ENCODE results near the gene ZNF337. TPM values are rescaled to one million over a fixed set of nuclear protein-coding genes. Genes with fewer than 3 reads are reported as not detected.

Gene ZNF337
- total RNA-seq, 2 donors from 2014 or later, result 10.2 to 13.7 TPM

DNA sequence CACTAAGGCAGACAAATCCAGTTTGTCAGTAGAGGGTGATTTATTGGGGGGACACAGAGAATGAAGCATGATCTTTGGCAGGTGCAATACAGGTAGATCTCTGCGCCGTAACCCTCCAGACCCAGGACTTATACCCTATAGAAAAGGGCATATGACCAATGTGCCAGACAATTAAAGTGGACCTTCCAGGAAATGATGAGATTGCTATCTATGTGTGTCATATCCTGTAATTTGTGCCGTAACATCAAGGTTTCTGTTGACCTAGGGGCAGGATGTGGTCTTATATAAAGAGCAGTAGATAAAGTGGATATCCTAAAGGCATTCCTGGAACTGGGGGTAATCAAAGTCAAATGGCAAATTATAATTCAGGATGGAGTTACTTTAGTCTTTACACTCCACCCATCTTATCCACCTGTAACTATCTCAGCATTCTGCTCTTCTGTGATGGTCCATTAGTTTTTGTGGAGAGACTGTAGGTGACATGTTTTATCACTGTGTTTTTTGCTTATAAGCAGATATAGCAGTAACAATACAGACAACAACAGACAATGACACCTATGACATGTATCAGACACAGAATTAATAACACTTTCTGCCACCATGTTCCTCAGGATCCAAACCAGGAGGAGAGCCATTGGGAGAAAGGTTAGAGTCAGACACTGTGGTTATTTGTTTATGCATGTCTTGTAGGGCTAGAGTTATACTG is 43.1 kb upstream of the ZNF337 start:
- H3K27me3 ChIP-seq, result no peaks in the 10 kb centered on the region
- intact Hi-C loops (cut with DNase I), result no loop called here
- TF ChIP-seq, protein P1, sequence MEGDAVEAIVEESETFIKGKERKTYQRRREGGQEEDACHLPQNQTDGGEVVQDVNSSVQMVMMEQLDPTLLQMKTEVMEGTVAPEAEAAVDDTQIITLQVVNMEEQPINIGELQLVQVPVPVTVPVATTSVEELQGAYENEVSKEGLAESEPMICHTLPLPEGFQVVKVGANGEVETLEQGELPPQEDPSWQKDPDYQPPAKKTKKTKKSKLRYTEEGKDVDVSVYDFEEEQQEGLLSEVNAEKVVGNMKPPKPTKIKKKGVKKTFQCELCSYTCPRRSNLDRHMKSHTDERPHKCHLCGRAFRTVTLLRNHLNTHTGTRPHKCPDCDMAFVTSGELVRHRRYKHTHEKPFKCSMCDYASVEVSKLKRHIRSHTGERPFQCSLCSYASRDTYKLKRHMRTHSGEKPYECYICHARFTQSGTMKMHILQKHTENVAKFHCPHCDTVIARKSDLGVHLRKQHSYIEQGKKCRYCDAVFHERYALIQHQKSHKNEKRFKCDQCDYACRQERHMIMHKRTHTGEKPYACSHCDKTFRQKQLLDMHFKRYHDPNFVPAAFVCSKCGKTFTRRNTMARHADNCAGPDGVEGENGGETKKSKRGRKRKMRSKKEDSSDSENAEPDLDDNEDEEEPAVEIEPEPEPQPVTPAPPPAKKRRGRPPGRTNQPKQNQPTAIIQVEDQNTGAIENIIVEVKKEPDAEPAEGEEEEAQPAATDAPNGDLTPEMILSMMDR (IDR thresholded peaks at IDR 0.05), result no peak
- TF ChIP-seq POLR2A (IDR thresholded peaks at IDR 0.05), result no peak
- no peak overlapping the region for H3K27ac ChIP-seq
- ATAC-seq, result no peak
- H3K36me3 ChIP-seq (replicated peaks in 1 of 2; ENCODE audit: insufficient read depth in 1 of 2, low read depth in 2 of 2), result no peaks in the 10 kb centered on the region
- 91 to 95% methylated on average over 3 of the region's 3 CpGs for WGBS, 2 donors
- H3K9me3 ChIP-seq, result no peaks in the 10 kb centered on the region
- DNase-seq, result no peak
- H3K4me1 ChIP-seq, result no peaks in the 10 kb centered on the region
- no peak overlapping the region for H3K4me3 ChIP-seq

DNA sequence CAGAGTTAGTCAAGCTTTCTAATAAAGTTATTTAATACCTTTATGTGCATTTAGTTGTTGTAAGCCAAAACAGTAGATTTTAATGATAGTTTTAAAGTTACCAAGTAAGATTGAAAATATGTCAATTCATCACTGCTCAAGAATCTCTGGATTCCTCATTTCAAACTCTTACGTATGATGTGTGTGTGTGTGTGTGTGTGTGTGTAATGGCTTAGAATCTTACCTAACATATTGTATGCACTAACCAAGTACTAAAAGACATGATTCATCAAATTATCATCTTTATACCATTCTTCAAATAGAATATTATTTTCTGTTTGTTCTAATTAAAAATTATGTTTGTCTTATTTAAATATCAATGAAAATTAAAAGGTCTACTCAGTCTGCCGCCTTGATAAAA is 41.5 kb upstream of the ZNF337 start:
- Histone ChIP-seq H3K27me3 (no peaks in the 10 kb centered on the region), H3K9me3 (no peaks in the 10 kb centered on the region), H3K4me3 (no peak overlapping the region), H3K4me1 (no peaks in the 10 kb centered on the region), H3K27ac (no peak overlapping the region), H3K36me3 (replicated peaks in 1 of 2; ENCODE audit: insufficient read depth in 1 of 2, low read depth in 2 of 2) (no peaks in the 10 kb centered on the region)
- ATAC-seq, result no peak
- no peak for TF ChIP-seq POLR2A (IDR thresholded peaks at IDR 0.05)
- TF ChIP-seq, protein P1 (IDR thresholded peaks at IDR 0.05), result no peak
- intact Hi-C loops (cut with DNase I), result no loop called here
- WGBS, 2 donors, result 95 to 97% methylated on average over 2 of the region's 2 CpGs
- no peak for DNase-seq

DNA sequence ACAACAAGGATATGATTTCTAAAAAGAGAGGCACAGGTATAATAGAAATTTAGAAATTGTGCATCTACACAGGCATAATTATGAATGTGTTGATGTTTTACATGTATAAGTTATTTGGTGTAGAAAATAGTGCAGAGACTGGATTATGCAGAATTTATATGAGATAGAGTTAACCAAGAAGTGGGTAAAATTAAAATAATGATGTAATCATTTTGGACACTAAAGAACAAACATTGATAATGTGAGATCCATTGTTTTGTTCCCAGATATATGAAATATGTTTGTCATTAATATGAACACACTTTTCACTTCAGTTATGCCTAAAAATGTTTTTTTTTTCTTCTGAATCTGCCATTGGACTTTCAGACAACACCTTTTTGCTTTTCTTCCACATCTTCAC is 37.2 kb upstream of the ZNF337 start:
- Histone ChIP-seq H3K36me3 (replicated peaks in 1 of 2; ENCODE audit: insufficient read depth in 1 of 2, low read depth in 2 of 2) (no peaks in the 10 kb centered on the region), H3K27me3 (no peaks in the 10 kb centered on the region), H3K4me3 (no peak overlapping the region), H3K4me1 (no peaks in the 10 kb centered on the region), H3K27ac (no peak overlapping the region), H3K9me3 (no peaks in the 10 kb centered on the region)
- no peak for DNase-seq
- intact Hi-C loops (cut with DNase I), result no loop called here
- no peak for ATAC-seq
- no peak for TF ChIP-seq POLR2A (IDR thresholded peaks at IDR 0.05)
- TF ChIP-seq, protein P1 (IDR thresholded peaks at IDR 0.05), result no peak

DNA sequence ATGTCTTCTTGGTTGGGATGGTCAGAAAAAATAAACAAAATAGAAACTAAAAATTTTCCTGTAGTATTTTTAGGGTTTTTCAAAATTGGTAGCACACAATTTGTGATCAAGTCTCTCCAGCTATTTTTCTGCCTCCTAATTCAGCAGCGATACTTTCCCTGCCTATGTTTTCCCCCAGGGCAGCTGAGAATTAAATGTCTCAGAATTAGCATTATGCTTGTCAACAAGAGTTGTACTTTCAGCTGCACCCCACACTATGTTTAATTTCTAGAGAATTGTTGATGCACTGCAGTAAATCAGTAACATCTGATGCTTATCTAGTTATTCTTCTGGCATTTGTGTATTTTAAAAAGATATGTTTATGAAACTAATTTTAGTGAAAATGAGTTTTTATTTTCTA is 34.2 kb upstream of the ZNF337 start:
- no peak for ATAC-seq
- Histone ChIP-seq H3K27ac (no peak overlapping the region), H3K4me3 (no peak overlapping the region), H3K27me3 (no peaks in the 10 kb centered on the region), H3K4me1 (no peaks in the 10 kb centered on the region), H3K36me3 (replicated peaks in 1 of 2; ENCODE audit: insufficient read depth in 1 of 2, low read depth in 2 of 2) (no peaks in the 10 kb centered on the region), H3K9me3 (no peaks in the 10 kb centered on the region)
- TF ChIP-seq, protein P1 (IDR thresholded peaks at IDR 0.05), result no peak
- no peak for TF ChIP-seq POLR2A (IDR thresholded peaks at IDR 0.05)
- WGBS, 2 donors, result 91 to 94% methylated on average over 1 of the region's 1 CpG
- intact Hi-C loops (cut with DNase I), result no loop called here
- DNase-seq, result no peak

DNA sequence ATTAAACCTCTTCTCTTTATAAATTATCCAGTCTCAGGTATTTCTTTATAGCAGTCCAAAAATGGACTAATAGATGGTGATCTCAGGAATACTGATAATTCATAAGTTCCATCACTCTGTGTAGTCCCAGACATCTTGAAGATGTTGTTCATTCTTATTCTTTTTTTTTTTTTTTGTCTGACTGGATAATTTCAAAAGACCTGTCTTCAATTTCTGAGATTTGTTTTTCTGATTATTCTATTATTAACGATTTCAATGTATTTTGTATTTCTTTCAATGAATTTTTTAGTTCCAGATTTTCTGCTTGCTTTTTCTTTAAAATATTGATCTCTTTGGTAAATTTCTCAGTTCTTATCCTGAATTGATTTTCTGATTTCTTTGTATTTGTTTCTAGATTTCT is 29.7 kb upstream of the ZNF337 start:
- intact Hi-C loops (cut with DNase I), result no loop called here
- H3K4me3 ChIP-seq, result no peak overlapping the region

More for the DNA sequence above, 29.7 kb upstream of the ZNF337 start:
- Histone ChIP-seq H3K9me3 (peaks cover 0 to 5% (median 2%) of the 10 kb centered on the region in 3 donors), H3K4me1 (no peaks in the 10 kb centered on the region), H3K27me3 (no peaks in the 10 kb centered on the region), H3K36me3 (replicated peaks in 1 of 2; ENCODE audit: insufficient read depth in 1 of 2, low read depth in 2 of 2) (no peaks in the 10 kb centered on the region), H3K27ac (no peak overlapping the region)
- WGBS, 2 donors, result 78 to 96% methylated on average over 1 of the region's 1 CpG
- no peak for DNase-seq
- TF ChIP-seq, protein P1 (IDR thresholded peaks at IDR 0.05), result no peak
- no peak for TF ChIP-seq POLR2A (IDR thresholded peaks at IDR 0.05)
- ATAC-seq, result no peak
